GM23338 (cell line): ENCODE results near the gene VAPA. TPM values are rescaled to one million over a fixed set of nuclear protein-coding genes. Genes with fewer than 3 reads are reported as not detected.

Source experiments
- ATAC-seq: fragments of 200-7000 bp; cut with Tn5 transposase; 3 replicates; pipeline ENCODE4 v1.9.1; 2020
- DNase-seq: peaks from one replicate; pipeline ENCODE4 v3.0.0-alpha.2; 2015; ENCODE audit warnings: low spot score
- H2AFZ ChIP-seq: fragments of 200-600 bp; sonication (generic); 2 replicates; pipeline ENCODE4 v1.8.0; 2016; ENCODE audit warnings: antibody characterized with exemption, mild to moderate bottlenecking, moderate library complexity
- H3F3A ChIP-seq: fragments of 200-600 bp; sonication (generic); replicated peaks from 2 replicates; pipeline ENCODE4 v1.8.0; 2017; ENCODE audit warnings: antibody characterized with exemption, mixed run types, low read depth
- H3K27ac ChIP-seq: fragments of 200-600 bp; sonication (generic); 2 replicates; pipeline ENCODE4 v1.6.1; 2016; ENCODE audit warnings: low read depth
- H3K27me3 ChIP-seq: fragments of 200-600 bp; sonication (generic); 2 replicates; pipeline ENCODE4 v1.8.0; 2016; ENCODE audit warnings: mild to moderate bottlenecking, mixed run types, moderate library complexity; ENCODE audit not compliant: insufficient read depth
- H3K36me3 ChIP-seq: fragments of 200-600 bp; sonication (generic); 2 replicates; pipeline ENCODE4 v1.8.0; 2016; ENCODE audit warnings: mild to moderate bottlenecking; ENCODE audit not compliant: insufficient read depth
- H3K4me1 ChIP-seq: fragments of 200-600 bp; sonication (generic); 2 replicates; pipeline ENCODE4 v1.8.0; 2016; ENCODE audit warnings: mild to moderate bottlenecking, moderate library complexity; ENCODE audit not compliant: insufficient read depth
- H3K4me2 ChIP-seq: fragments of 200-600 bp; sonication (generic); 2 replicates; pipeline ENCODE4 v1.7.1; 2017; ENCODE audit warnings: mixed run types
- H3K4me3 ChIP-seq: fragments of 200-600 bp; sonication (generic); 2 replicates; pipeline ENCODE4 v1.6.1; 2016; ENCODE audit warnings: mixed run types
- H3K79me2 ChIP-seq: fragments of 200-600 bp; sonication (generic); replicated peaks from 2 replicates; pipeline ENCODE4 v1.8.0; 2017; ENCODE audit warnings: mild to moderate bottlenecking; ENCODE audit not compliant: insufficient read depth
- H3K9me2 ChIP-seq: fragments of 200-600 bp; sonication (generic); 2 replicates; pipeline ENCODE4 v1.8.0; 2017; ENCODE audit not compliant: insufficient read depth
- H4K20me1 ChIP-seq: fragments of 200-600 bp; sonication (generic); replicated peaks from 2 replicates; pipeline ENCODE4 v1.8.0; 2017; ENCODE audit warnings: mild to moderate bottlenecking; ENCODE audit not compliant: insufficient read depth
- H3K27ac Mint-ChIP-seq: 2 replicates; pipeline ENCODE4 v1.8.0; 2020; ENCODE audit warnings: inconsistent platforms, mild to moderate bottlenecking, moderate library complexity, mixed read lengths
- H3K27me3 Mint-ChIP-seq: 3 replicates; pipeline ENCODE4 v1.8.0; 2022; ENCODE audit warnings: low read depth, mild to moderate bottlenecking, moderate library complexity, mixed read lengths, inconsistent platforms; ENCODE audit not compliant: insufficient read depth, poor library complexity
- H3K36me3 Mint-ChIP-seq: 3 replicates; pipeline ENCODE4 v1.8.0; 2021; ENCODE audit warnings: low read depth, mild to moderate bottlenecking, inconsistent platforms, moderate library complexity, mixed read lengths
- H3K4me1 Mint-ChIP-seq: 3 replicates; pipeline ENCODE4 v1.8.0; 2020; ENCODE audit warnings: mild to moderate bottlenecking, inconsistent platforms, mixed read lengths
- H3K4me3 Mint-ChIP-seq: 3 replicates; pipeline ENCODE4 v1.8.0; 2021; ENCODE audit warnings: moderate library complexity, mild to moderate bottlenecking, inconsistent platforms, mixed read lengths
- H3K9me3 Mint-ChIP-seq: 3 replicates; pipeline ENCODE4 v1.8.0; 2020; ENCODE audit warnings: moderate library complexity, mild to moderate bottlenecking, inconsistent platforms, mixed read lengths
- CREB1 ChIP-seq: fragments of 250-450 bp; sonication (Bioruptor Pico); IDR thresholded peaks from 2 replicates; pipeline ENCODE4 v1.5.0; 2020; ENCODE audit warnings: low read depth, mild to moderate bottlenecking, moderate library complexity
- EZH2phosphoT487 ChIP-seq: fragments of 200-600 bp; sonication (generic); IDR thresholded peaks from one replicate; pipeline ENCODE4 v1.8.1; 2018; ENCODE audit warnings: antibody characterized with exemption; ENCODE audit not compliant: unreplicated experiment
- JUNB ChIP-seq: IDR thresholded peaks from one replicate; pipeline ENCODE4 v1.6.1; 2016; ENCODE audit warnings: antibody characterized with exemption; ENCODE audit not compliant: unreplicated experiment
- NANOG ChIP-seq: IDR thresholded peaks from 2 replicates; pipeline ENCODE4 v1.6.1; 2016; ENCODE audit warnings: antibody characterized with exemption, borderline replicate concordance
- POLR2AphosphoS5 ChIP-seq: IDR thresholded peaks from 2 replicates; pipeline ENCODE4 v1.6.1; 2016; ENCODE audit warnings: antibody characterized with exemption, low read depth
- STAT1 ChIP-seq: IDR thresholded peaks from one replicate; pipeline ENCODE4 v1.6.1; 2016; ENCODE audit warnings: antibody characterized with exemption; ENCODE audit not compliant: unreplicated experiment
- ZNF331 ChIP-seq: fragments of 250-450 bp; sonication (Bioruptor Pico); IDR thresholded peaks from 2 replicates; pipeline ENCODE4 v1.5.0; 2020; ENCODE audit warnings: low read depth, mild to moderate bottlenecking, moderate library complexity
- polyA plus RNA-seq: library from polyadenylated mRNA; unstranded; fragments of >200 nt; fragmentation: Nextera tagmentation; extraction: Ambion mirVana; gene quantifications from 2 replicates; pipeline ENCODE4 v1.2.1, GENCODE V29; 2016
- total RNA-seq: library from RNA; depleted of rRNA; stranded (reverse); fragments of >200 nt; shearing (Covaris generic); gene quantifications from 2 replicates; pipeline ENCODE4 v1.2.3, GENCODE V29; 2014
- TF ChIP-seq, protein P1 (sequence below), 2 experiments: fragments of 200-600 bp in 1 of 2; sonication (generic) in 1 of 2; conservative IDR thresholded peaks; 2 replicates each; pipeline versions ENCODE4 v1.5.1 to v1.6.1; 2016 to 2017; ENCODE audit warnings: antibody characterized with exemption in 2 of 2, low read depth in 2 of 2, mild to moderate bottlenecking in 2 of 2, moderate library complexity in 1 of 2
- TF ChIP-seq, protein P2 (sequence below): fragments of 250-450 bp; sonication (Bioruptor Pico); IDR thresholded peaks from 2 replicates; pipeline ENCODE4 v1.5.0; 2020; ENCODE audit warnings: mild to moderate bottlenecking, moderate library complexity

VAPA gene
- total and polyA plus RNA-seq, 2 experiments from 2014 or later: 162 to 178 TPM

- Histone ChIP-seq H3K4me1 (no peaks in the 10 kb centered on the region), H4K20me1 (no peaks in the 10 kb centered on the region), H3K79me2 (no peaks in the 10 kb centered on the region), H3F3A (no peaks in the 10 kb centered on the region), H3K4me2 (no peak overlapping the region), H2AFZ (peak overlapping the region; percentile 32; the same call in 1 of the 2 replicates), H3K27me3 (no peaks in the 10 kb centered on the region), H3K9me2 (no peaks in the 10 kb centered on the region), H3K4me3 (no peak overlapping the region), H3K36me3 (no peaks in the 10 kb centered on the region), H3K27ac (no peak overlapping the region)
- ATAC-seq (no peak), DNase-seq (no peak)
- TF ChIP-seq POLR2AphosphoS5: no peak
- TF ChIP-seq, protein P1, sequence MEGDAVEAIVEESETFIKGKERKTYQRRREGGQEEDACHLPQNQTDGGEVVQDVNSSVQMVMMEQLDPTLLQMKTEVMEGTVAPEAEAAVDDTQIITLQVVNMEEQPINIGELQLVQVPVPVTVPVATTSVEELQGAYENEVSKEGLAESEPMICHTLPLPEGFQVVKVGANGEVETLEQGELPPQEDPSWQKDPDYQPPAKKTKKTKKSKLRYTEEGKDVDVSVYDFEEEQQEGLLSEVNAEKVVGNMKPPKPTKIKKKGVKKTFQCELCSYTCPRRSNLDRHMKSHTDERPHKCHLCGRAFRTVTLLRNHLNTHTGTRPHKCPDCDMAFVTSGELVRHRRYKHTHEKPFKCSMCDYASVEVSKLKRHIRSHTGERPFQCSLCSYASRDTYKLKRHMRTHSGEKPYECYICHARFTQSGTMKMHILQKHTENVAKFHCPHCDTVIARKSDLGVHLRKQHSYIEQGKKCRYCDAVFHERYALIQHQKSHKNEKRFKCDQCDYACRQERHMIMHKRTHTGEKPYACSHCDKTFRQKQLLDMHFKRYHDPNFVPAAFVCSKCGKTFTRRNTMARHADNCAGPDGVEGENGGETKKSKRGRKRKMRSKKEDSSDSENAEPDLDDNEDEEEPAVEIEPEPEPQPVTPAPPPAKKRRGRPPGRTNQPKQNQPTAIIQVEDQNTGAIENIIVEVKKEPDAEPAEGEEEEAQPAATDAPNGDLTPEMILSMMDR (conservative IDR thresholded peaks at IDR 0.05; ENCODE audit: low read depth in 2 of 2): 0 out of 4 replicates have a peak, but pooled peaks of 1 of the 2 experiments have one; percentile 12
- no peaks in the 10 kb centered on the region for H3K27me3 Mint-ChIP-seq
- H3K9me3 Mint-ChIP-seq: no peaks in the 10 kb centered on the region
- H3K27ac Mint-ChIP-seq: no peak overlapping the region
- peaks cover 3% of the 10 kb centered on the region; the same call in 1 of the 3 replicates for H3K4me1 Mint-ChIP-seq
- no peaks in the 10 kb centered on the region for H3K36me3 Mint-ChIP-seq
- no peak overlapping the region for H3K4me3 Mint-ChIP-seq
Observed at GRCh38 chr18:10006311-10006893, 92.6 kb downstream of the VAPA start.

DNA sequence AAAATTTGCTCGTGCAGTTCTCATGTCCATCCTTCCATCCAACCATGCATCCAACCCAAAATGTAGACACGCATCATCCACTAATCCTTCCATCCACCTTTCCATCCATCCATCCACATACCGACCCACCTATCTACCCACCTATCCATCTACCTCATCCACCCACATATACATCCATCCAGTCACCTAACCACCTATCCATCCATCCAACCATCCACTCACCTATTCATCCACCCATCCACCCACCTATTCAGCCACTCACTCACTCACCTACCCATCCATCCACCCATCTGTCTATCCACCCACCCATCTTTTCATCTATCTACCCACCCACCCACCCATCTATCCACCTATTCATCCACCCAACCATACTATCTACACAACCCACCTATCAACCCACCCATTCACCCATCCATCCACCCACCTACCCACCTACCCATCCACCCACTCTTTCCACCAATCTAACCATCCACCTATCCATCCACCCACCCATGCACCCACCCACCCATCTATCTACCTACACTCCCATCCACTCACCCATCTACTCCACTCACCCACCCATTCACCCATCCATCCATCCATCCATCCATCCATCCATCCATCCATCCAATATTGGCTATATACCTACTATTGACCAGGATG is 94.3 kb downstream of the VAPA start:
- H3K27ac ChIP-seq: no peak overlapping the region
- Mint-ChIP-seq H3K4me3 (no peak overlapping the region), H3K27ac (no peak overlapping the region), H3K4me1 (peaks cover 3% of the 10 kb centered on the region; the same call in 1 of the 3 replicates), H3K27me3 (no peaks in the 10 kb centered on the region), H3K9me3 (no peaks in the 10 kb centered on the region), H3K36me3 (no peaks in the 10 kb centered on the region)
- no peaks in the 10 kb centered on the region for H3K27me3 ChIP-seq
- H3K4me1 ChIP-seq: no peaks in the 10 kb centered on the region
- no peaks in the 10 kb centered on the region for H3K36me3 ChIP-seq
- H2AFZ ChIP-seq: no peak overlapping the region
- DNase-seq: no peak
- no peaks in the 10 kb centered on the region for H3F3A ChIP-seq
- H3K9me2 ChIP-seq: no peaks in the 10 kb centered on the region
- H3K4me2 ChIP-seq: no peak overlapping the region
- no peaks in the 10 kb centered on the region for H3K79me2 ChIP-seq
- no peaks in the 10 kb centered on the region for H4K20me1 ChIP-seq
- ATAC-seq: no peak
- H3K4me3 ChIP-seq: no peak overlapping the region
- TF ChIP-seq EZH2phosphoT487 (no peak), STAT1 (no peak), JUNB (no peak), ZNF331 (CRISPR knock-in tag) (no peak), CREB1 (CRISPR knock-in tag) (no peak), NANOG (no peak)
- TF ChIP-seq, protein P2, sequence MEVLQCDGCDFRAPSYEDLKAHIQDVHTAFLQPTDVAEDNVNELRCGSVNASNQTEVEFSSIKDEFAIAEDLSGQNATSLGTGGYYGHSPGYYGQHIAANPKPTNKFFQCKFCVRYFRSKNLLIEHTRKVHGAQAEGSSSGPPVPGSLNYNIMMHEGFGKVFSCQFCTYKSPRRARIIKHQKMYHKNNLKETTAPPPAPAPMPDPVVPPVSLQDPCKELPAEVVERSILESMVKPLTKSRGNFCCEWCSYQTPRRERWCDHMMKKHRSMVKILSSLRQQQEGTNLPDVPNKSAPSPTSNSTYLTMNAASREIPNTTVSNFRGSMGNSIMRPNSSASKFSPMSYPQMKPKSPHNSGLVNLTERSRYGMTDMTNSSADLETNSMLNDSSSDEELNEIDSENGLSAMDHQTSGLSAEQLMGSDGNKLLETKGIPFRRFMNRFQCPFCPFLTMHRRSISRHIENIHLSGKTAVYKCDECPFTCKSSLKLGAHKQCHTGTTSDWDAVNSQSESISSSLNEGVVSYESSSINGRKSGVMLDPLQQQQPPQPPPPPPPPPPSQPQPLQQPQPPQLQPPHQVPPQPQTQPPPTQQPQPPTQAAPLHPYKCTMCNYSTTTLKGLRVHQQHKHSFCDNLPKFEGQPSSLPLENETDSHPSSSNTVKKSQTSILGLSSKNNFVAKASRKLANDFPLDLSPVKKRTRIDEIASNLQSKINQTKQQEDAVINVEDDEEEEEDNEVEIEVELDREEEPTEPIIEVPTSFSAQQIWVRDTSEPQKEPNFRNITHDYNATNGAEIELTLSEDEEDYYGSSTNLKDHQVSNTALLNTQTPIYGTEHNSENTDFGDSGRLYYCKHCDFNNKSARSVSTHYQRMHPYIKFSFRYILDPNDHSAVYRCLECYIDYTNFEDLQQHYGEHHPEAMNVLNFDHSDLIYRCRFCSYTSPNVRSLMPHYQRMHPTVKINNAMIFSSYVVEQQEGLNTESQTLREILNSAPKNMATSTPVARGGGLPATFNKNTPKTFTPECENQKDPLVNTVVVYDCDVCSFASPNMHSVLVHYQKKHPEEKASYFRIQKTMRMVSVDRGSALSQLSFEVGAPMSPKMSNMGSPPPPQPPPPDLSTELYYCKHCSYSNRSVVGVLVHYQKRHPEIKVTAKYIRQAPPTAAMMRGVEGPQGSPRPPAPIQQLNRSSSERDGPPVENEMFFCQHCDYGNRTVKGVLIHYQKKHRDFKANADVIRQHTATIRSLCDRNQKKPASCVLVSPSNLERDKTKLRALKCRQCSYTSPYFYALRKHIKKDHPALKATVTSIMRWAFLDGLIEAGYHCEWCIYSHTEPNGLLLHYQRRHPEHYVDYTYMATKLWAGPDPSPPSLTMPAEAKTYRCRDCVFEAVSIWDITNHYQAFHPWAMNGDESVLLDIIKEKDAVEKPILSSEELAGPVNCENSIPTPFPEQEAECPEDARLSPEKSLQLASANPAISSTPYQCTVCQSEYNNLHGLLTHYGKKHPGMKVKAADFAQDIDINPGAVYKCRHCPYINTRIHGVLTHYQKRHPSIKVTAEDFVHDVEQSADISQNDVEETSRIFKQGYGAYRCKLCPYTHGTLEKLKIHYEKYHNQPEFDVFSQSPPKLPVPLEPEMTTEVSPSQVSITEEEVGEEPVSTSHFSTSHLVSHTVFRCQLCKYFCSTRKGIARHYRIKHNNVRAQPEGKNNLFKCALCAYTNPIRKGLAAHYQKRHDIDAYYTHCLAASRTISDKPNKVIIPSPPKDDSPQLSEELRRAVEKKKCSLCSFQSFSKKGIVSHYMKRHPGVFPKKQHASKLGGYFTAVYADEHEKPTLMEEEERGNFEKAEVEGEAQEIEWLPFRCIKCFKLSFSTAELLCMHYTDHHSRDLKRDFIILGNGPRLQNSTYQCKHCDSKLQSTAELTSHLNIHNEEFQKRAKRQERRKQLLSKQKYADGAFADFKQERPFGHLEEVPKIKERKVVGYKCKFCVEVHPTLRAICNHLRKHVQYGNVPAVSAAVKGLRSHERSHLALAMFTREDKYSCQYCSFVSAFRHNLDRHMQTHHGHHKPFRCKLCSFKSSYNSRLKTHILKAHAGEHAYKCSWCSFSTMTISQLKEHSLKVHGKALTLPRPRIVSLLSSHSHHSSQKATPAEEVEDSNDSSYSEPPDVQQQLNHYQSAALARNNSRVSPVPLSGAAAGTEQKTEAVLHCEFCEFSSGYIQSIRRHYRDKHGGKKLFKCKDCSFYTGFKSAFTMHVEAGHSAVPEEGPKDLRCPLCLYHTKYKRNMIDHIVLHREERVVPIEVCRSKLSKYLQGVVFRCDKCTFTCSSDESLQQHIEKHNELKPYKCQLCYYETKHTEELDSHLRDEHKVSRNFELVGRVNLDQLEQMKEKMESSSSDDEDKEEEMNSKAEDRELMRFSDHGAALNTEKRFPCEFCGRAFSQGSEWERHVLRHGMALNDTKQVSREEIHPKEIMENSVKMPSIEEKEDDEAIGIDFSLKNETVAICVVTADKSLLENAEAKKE (CRISPR knock-in tag): no peak
- TF ChIP-seq, protein P1 (conservative IDR thresholded peaks at IDR 0.05; ENCODE audit: low read depth in 2 of 2): no peak
